ENCODE results near the gene ERAL1.
"Not testable (repeated sequence)": the region's sequence is repeated elsewhere in the genome, so short reads cannot be mapped to it uniquely, and the experiment has no call there.

ERAL1 gene

DNA sequence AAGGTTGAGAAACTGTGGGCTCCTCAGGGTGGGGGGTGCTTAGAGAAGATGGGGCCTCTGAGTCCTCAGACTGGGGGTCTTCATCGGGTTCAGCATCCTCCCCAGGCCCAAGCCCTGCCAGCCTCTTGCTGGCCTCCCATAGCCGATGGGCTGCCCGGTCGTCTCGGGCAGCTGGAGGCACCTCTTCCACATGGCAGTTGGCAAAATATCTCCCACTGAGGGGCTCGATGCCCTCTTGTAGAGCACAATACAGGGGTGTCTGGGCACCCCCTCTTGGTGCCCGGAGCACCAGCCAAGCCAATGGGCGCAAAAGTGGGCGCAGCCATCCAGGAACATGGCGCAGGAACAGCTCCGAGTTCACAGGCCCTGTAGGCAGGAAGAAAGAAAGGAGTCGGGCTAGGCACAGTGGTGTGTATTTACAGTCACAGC, 43.7 kb downstream of the ERAL1 start:
- in situ Hi-C loops (cut with HindIII; ENCODE audit: low sequenced_read_pairs) = no loop called here
- no peak for DNase-seq (ENCODE audit: low read depth, low spot score)
- H3K4me3 ChIP-seq (ENCODE audit: low read depth, low read length) = no peak overlapping the region
- TF ChIP-seq, protein P1, sequence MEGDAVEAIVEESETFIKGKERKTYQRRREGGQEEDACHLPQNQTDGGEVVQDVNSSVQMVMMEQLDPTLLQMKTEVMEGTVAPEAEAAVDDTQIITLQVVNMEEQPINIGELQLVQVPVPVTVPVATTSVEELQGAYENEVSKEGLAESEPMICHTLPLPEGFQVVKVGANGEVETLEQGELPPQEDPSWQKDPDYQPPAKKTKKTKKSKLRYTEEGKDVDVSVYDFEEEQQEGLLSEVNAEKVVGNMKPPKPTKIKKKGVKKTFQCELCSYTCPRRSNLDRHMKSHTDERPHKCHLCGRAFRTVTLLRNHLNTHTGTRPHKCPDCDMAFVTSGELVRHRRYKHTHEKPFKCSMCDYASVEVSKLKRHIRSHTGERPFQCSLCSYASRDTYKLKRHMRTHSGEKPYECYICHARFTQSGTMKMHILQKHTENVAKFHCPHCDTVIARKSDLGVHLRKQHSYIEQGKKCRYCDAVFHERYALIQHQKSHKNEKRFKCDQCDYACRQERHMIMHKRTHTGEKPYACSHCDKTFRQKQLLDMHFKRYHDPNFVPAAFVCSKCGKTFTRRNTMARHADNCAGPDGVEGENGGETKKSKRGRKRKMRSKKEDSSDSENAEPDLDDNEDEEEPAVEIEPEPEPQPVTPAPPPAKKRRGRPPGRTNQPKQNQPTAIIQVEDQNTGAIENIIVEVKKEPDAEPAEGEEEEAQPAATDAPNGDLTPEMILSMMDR (IDR thresholded peaks at IDR 0.05; ENCODE audit: low read depth, low read length) = no peak

GRCh38 chr17:28899212-28899815, 44.5 kb downstream of the ERAL1 start:
- DNase-seq (ENCODE audit: low read depth, low spot score) = no peak
- TF ChIP-seq, protein P1 (IDR thresholded peaks at IDR 0.05; ENCODE audit: low read depth, low read length) = no peak
- in situ Hi-C loops (cut with HindIII; ENCODE audit: low sequenced_read_pairs) = no loop called here
- no peak overlapping the region for H3K4me3 ChIP-seq (ENCODE audit: low read depth, low read length)

GRCh38 chr17:28900986-28901726, 46.3 kb downstream of the ERAL1 start:
- TF ChIP-seq, protein P1 (IDR thresholded peaks at IDR 0.05; ENCODE audit: low read depth, low read length) = no peak
- no peak overlapping the region for H3K4me3 ChIP-seq (ENCODE audit: low read depth, low read length)
- DNase-seq (ENCODE audit: low read depth, low spot score) = no peak
- in situ Hi-C loops (cut with HindIII; ENCODE audit: low sequenced_read_pairs) = no loop called here

- no peak for DNase-seq (ENCODE audit: low read depth, low spot score)
- in situ Hi-C loops (cut with HindIII; ENCODE audit: low sequenced_read_pairs) = no loop called here
- TF ChIP-seq, protein P1 (IDR thresholded peaks at IDR 0.05; ENCODE audit: low read depth, low read length) = no peak
Measured at GRCh38 chr17:28901866-28902818, 47.3 kb downstream of the ERAL1 start.

DNA sequence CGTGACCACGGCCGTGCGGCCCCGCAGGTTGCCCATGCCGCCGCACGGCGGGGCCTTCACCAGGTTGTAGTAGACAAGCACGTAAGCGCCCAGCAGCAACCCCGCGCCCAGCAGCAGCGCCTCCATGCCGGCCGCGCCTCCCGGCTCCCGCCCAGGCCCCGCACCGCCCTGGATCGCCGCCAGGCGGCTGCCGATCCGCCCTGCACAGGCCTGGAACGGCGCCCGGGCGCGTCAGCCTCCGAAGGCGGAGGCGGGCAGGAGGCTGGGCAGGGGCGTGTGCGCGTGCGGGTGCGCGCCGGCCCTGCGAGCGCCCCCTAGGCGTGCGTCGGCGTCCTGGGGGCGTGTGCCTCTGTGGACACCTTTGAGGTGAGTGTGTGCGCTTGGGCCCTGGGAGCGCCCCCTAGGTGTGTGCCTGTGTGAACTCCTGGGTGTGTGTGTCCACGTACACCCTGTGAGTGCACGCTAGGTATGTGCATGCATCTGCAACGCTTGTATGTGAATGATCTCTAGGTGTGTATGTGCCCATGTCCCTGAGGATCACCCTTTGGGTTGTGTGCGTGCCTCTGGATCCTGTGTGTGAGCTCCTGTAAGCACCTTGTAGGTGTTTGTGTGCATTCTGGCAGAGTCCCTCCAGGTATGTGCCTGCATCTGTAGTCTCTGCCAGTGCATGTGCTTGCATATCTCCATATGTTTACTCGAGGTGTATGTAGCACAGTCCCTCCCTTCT, 48.2 kb downstream of the ERAL1 start, which contains the start of gene DHRS13:
TSS of gene DHRS13 (minus strand) at position 261 of the 727 bp plus-strand sequence. CDS start at position 126, 135 bp downstream.
- in situ Hi-C loops (cut with HindIII; ENCODE audit: low sequenced_read_pairs) = no loop called here
- peak within 1 kb of the TSS; percentile 46 for H3K4me3 ChIP-seq (ENCODE audit: low read depth, low read length)
- TF ChIP-seq, protein P1 (IDR thresholded peaks at IDR 0.05; ENCODE audit: low read depth, low read length) = peak; percentile 72
- DNase-seq (ENCODE audit: low read depth, low spot score) = peak; percentile 82

More at GRCh38 chr17:28901866-28902818, 47.3 kb downstream of the ERAL1 start:
- H3K4me3 ChIP-seq (ENCODE audit: low read depth, low read length) = peak overlapping the region; percentile 46

DNA sequence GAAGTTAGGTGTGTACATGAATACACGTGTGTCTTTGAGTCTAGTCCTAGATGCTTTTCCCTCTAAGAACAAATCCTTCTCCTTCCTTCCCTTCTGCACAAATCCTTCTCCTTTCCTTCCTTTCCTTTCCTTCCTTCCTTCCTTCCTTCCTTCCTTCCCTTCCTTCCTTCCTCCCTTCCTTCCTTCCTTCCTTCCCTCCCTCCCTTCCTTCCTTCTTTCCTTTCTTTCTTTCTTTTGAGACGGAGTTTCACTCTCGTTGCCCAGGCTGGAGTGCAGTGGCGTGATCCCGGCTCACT, 48.7 kb downstream of the ERAL1 start:
- in situ Hi-C loops (cut with HindIII; ENCODE audit: low sequenced_read_pairs); DNase-seq (ENCODE audit: low read depth, low spot score); H3K4me3 ChIP-seq (ENCODE audit: low read depth, low read length): not testable (repeated sequence)
